Activated CD4-positive, alpha-beta T cell treated with anti-CD3 and anti-CD28 coated beads, Interleukin-2, amount 50 U/mL, for 4 hours (primary cell): Measurements from ENCODE around the gene PIGN.

Experiments used
- DNase-seq, 2 experiments: peaks; one replicate each; pipeline ENCODE4 v3.0.0-alpha.2; 2020

The PIGN gene

DNA sequence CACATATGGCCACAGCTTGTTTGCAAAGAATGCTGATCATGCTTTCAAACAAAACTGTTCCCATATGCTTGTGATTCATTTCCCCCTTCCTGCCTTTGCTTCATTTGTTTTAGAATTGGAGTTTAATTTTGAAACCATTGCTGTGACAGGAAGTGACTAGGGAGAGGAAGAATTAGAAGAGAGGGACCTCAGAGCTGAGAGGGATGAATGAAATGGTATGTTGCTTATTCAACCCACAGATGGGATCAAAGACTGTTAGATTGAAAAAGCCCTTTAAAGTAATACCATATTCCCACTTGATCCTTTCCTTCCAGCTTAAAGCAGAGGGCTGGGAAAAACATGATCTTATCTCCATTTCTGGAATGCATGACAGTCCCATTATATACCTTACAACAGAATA, 187.9 kb downstream of the PIGN start:
- no peak for DNase-seq

- no peak for DNase-seq
These were observed 188.5 kb downstream of the PIGN start for GRCh38 chr18:61998335-61998734.

- DNase-seq: no peak
These were observed 191.2 kb downstream of the PIGN start for GRCh38 chr18:61995618-61996017.

DNA sequence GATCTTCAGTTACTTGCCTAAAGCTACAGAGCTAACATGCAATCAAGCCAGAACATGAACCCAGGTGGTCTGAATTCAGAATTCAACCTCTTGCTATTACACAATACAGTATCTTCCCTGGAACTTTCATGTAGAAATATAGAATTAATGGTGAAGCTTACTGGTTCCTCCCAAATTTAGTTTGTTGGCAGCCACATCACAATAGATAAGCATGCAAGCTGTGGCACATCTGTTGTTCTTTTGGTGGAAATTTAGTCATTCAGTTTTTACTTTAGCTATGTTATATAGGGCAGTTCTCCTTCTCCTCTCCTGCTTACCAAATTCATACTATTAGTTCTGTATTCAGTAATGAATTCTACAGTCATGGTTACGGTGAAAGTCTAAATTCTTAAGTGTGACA, 193.0 kb downstream of the PIGN start:
- DNase-seq: no peak

DNA sequence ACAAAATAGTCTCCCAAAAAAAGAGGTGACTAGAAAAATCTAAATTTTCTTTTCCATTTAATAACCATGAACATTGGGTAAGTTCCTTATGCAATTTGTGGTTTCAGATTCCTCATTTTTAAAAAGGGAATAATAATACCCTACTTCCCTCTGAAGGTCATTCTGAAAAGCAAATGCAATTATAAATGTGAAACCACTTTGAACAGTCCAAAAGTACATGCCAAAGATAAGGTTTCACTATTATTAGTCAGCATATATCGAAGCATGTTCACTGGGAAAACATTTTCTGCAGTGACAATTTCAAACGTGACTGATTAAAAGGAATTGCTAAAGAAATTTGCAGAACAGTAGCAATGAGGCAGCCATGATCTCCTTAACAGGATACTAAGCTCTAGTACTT, 193.9 kb downstream of the PIGN start:
- no peak for DNase-seq

DNA sequence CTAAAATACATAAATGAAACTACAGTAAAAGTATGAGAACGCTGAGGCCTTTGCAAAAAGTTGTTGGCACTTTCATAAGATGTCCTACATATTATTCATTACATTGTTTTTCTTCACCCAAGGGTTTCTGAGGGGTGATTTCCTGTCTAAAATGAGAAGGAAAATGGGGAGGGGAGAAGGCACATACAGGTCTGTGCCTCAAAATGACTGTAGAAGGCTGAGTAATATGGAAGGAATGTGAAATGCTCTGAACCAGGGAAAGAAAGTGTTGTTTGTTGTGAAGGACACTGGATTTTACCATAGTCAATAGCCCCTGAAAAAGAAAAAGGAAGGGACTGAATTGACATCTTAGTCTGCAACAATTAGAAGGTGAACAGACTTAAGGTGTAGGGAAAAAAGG, 194.6 kb downstream of the PIGN start:
- DNase-seq: no peak

DNA sequence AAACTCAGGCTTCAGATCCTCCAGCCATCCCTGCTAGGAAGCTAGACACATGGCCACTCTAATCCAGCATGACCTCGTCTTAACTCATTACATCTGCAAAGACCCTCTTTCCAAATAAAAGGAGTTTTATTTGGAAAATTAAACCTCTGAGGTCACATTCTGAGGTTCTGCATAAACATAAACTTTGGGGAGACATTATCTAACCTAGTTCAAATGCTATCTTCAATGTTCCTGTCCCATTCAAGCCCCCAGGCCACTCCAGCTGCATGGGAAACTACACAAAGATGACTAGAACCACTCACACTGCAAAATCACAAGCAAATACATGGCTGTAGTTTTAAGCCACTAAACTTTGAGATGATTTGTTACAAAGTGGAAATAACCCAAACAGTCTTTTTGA, 195.0 kb downstream of the PIGN start:
- no peak for DNase-seq

DNA sequence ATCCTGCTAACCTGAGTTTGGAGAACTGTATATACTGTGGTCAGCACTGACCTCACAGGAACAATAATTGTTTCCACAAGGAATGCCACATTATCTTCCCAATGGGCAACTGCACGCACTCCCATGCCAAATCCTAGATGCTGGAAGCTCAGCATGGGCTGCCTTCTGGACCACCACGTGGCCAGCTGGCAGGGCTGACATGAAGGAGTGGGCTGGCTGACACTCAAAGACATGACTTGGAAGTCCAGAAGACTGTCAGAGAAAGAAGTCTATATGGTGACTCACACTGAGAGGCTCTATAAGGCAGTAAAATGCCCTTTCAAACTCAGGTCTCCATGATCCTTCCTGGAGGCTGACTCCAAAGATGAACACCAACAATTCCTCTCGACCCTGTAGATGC, 195.7 kb downstream of the PIGN start:
- DNase-seq: no peak
